ENCODE measurements around the gene MAPK8IP3.
A peak's percentile ranks its signal among the peaks of the same experiment; 100 is the strongest.

The MAPK8IP3 gene

GRCh38 chr16:1749152-1750117, 43.4 kb downstream of the MAPK8IP3 start:
- DNase-seq, result no peak
- H3K36me3 ChIP-seq (ENCODE audit: control insufficient read depth in 1 of 2, insufficient read depth in 2 of 2, low read depth in 1 of 2, low read length in 2 of 2), result peaks cover 73 to 82% of the 10 kb centered on the region in 2 experiments
- H4K91ac ChIP-seq (ENCODE audit: low read length), result no peak overlapping the region
- H3K23ac ChIP-seq (ENCODE audit: low read length in 2 of 2), result no peak overlapping the region
- H2BK5ac ChIP-seq (ENCODE audit: low read depth, low read length, poor library complexity, severe bottlenecking), result no peak overlapping the region
- no peaks in the 10 kb centered on the region for H3K9me3 ChIP-seq (ENCODE audit: control insufficient read depth, low read length)
- H3K14ac ChIP-seq (ENCODE audit: low read length in 2 of 2), result no peak overlapping the region
- no peak overlapping the region for H2BK12ac ChIP-seq (ENCODE audit: low read length in 2 of 2)
- no peak overlapping the region for H2BK120ac ChIP-seq (ENCODE audit: low read depth, low read length)
- H2AFZ ChIP-seq (ENCODE audit: low read depth, low read length), result no peak overlapping the region
- H3K4me2 ChIP-seq (ENCODE audit: low read length, poor library complexity, severe bottlenecking), result no peak overlapping the region
- WGBS, result 95% methylated on average over 26 of the region's 29 CpGs
- H2BK15ac ChIP-seq (ENCODE audit: low read depth, poor library complexity, severe bottlenecking), result no peak overlapping the region
- H3K4me3 ChIP-seq (ENCODE audit: insufficient read depth in 1 of 2, low read depth in 1 of 2, low read length in 2 of 2), result no peak overlapping the region
- peaks cover 35% of the 10 kb centered on the region for H3K79me1 ChIP-seq (replicated peaks; ENCODE audit: low read length, poor library complexity, severe bottlenecking)
- no peak overlapping the region for H3K18ac ChIP-seq (ENCODE audit: low read depth in 1 of 2, low read length in 2 of 2)
- H3K27ac ChIP-seq (ENCODE audit: low read length, poor library complexity, severe bottlenecking), result no peak overlapping the region
- no peak overlapping the region for H2AK5ac ChIP-seq (ENCODE audit: low read length, severe bottlenecking)
- no peaks in the 10 kb centered on the region for H3K27me3 ChIP-seq (ENCODE audit: control insufficient read depth in 1 of 2, insufficient read depth in 1 of 2, low read length in 2 of 2)
- H3K4ac ChIP-seq (ENCODE audit: low read depth in 1 of 2, low read length in 2 of 2), result no peak overlapping the region
- no peak overlapping the region for H4K8ac ChIP-seq (ENCODE audit: low read length)
- peak overlapping the region; percentile 2 for H3K9ac ChIP-seq (ENCODE audit: low read length)
- H3K4me1 ChIP-seq (ENCODE audit: control insufficient read depth, insufficient read depth, low read depth, low read length), result peaks cover 22% of the 10 kb centered on the region

DNA sequence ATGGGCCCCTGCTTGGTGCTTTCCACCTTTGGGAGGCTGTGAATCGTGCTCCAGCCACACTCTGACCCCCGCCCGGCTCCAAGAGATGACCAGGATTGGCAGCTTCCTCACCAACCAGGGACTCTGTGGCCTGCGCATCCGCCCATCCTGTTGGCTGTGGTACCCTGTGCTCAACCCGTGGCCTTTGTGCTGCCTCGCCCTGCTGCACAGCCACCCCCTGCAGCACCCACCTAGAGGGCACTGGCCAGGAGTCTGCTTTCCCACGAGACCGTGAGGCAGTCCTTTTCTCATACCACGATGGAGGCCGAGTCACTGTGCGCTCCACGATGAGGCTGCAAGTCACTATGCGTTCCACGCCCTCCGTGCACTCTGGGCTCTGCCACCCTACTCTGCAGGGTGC, 46.0 kb downstream of the MAPK8IP3 start:
- H3K79me1 ChIP-seq (replicated peaks; ENCODE audit: low read length, poor library complexity, severe bottlenecking), result peaks cover 43% of the 10 kb centered on the region
- H4K8ac ChIP-seq (ENCODE audit: low read length), result no peak overlapping the region
- H3K4ac ChIP-seq (ENCODE audit: low read depth in 1 of 2, low read length in 2 of 2), result no peak overlapping the region
- no peak overlapping the region for H2BK5ac ChIP-seq (ENCODE audit: low read depth, low read length, poor library complexity, severe bottlenecking)
- no peak overlapping the region for H3K4me3 ChIP-seq (ENCODE audit: insufficient read depth in 1 of 2, low read depth in 1 of 2, low read length in 2 of 2)
- H3K23ac ChIP-seq (ENCODE audit: low read length in 2 of 2), result no peak overlapping the region
- H4K91ac ChIP-seq (ENCODE audit: low read length), result no peak overlapping the region
- WGBS, result 97% methylated on average over 16 of the region's 16 CpGs
- no peak overlapping the region for H2AK5ac ChIP-seq (ENCODE audit: low read length, severe bottlenecking)
- no peak overlapping the region for H2AFZ ChIP-seq (ENCODE audit: low read depth, low read length)
- no peak overlapping the region for H3K14ac ChIP-seq (ENCODE audit: low read length in 2 of 2)
- no peak overlapping the region for H3K18ac ChIP-seq (ENCODE audit: low read depth in 1 of 2, low read length in 2 of 2)
- DNase-seq, result no peak
- H2BK120ac ChIP-seq (ENCODE audit: low read depth, low read length), result no peak overlapping the region
- no peak overlapping the region for H3K27ac ChIP-seq (ENCODE audit: low read length, poor library complexity, severe bottlenecking)
- H3K9ac ChIP-seq (ENCODE audit: low read length), result no peak overlapping the region
- no peaks in the 10 kb centered on the region for H3K27me3 ChIP-seq (ENCODE audit: control insufficient read depth in 1 of 2, insufficient read depth in 1 of 2, low read length in 2 of 2)
- no peaks in the 10 kb centered on the region for H3K9me3 ChIP-seq (ENCODE audit: control insufficient read depth, low read length)
- H3K4me2 ChIP-seq (ENCODE audit: low read length, poor library complexity, severe bottlenecking), result no peak overlapping the region
- H2BK15ac ChIP-seq (ENCODE audit: low read depth, poor library complexity, severe bottlenecking), result no peak overlapping the region
- peaks cover 73 to 83% of the 10 kb centered on the region in 2 experiments for H3K36me3 ChIP-seq (ENCODE audit: control insufficient read depth in 1 of 2, insufficient read depth in 2 of 2, low read depth in 1 of 2, low read length in 2 of 2)
- peaks cover 4% of the 10 kb centered on the region for H3K4me1 ChIP-seq (ENCODE audit: control insufficient read depth, insufficient read depth, low read depth, low read length)
- no peak overlapping the region for H2BK12ac ChIP-seq (ENCODE audit: low read length in 2 of 2)

GRCh38 chr16:1752853-1753252, 46.9 kb downstream of the MAPK8IP3 start:
- WGBS, result 98% methylated on average over 14 of the region's 14 CpGs
- H3K4me1 ChIP-seq (ENCODE audit: control insufficient read depth, insufficient read depth, low read depth, low read length), result no peaks in the 10 kb centered on the region
- no peaks in the 10 kb centered on the region for H3K27me3 ChIP-seq (ENCODE audit: control insufficient read depth in 1 of 2, insufficient read depth in 1 of 2, low read length in 2 of 2)
- no peak overlapping the region for H2BK15ac ChIP-seq (ENCODE audit: low read depth, poor library complexity, severe bottlenecking)
- H3K27ac ChIP-seq (ENCODE audit: low read length, poor library complexity, severe bottlenecking), result no peak overlapping the region
- H2BK5ac ChIP-seq (ENCODE audit: low read depth, low read length, poor library complexity, severe bottlenecking), result no peak overlapping the region
- no peak overlapping the region for H3K4me3 ChIP-seq (ENCODE audit: insufficient read depth in 1 of 2, low read depth in 1 of 2, low read length in 2 of 2)
- no peak overlapping the region for H3K14ac ChIP-seq (ENCODE audit: low read length in 2 of 2)
- H3K79me1 ChIP-seq (replicated peaks; ENCODE audit: low read length, poor library complexity, severe bottlenecking), result peaks cover 45% of the 10 kb centered on the region
- no peak overlapping the region for H4K8ac ChIP-seq (ENCODE audit: low read length)
- H2AK5ac ChIP-seq (ENCODE audit: low read length, severe bottlenecking), result no peak overlapping the region
- DNase-seq, result no peak
- no peak overlapping the region for H2AFZ ChIP-seq (ENCODE audit: low read depth, low read length)
- no peak overlapping the region for H2BK12ac ChIP-seq (ENCODE audit: low read length in 2 of 2)
- no peak overlapping the region for H3K4me2 ChIP-seq (ENCODE audit: low read length, poor library complexity, severe bottlenecking)
- H4K91ac ChIP-seq (ENCODE audit: low read length), result no peak overlapping the region
- H3K18ac ChIP-seq (ENCODE audit: low read depth in 1 of 2, low read length in 2 of 2), result no peak overlapping the region
- no peak overlapping the region for H3K23ac ChIP-seq (ENCODE audit: low read length in 2 of 2)
- H3K9ac ChIP-seq (ENCODE audit: low read length), result no peak overlapping the region
- peaks cover 70 to 75% of the 10 kb centered on the region in 2 experiments for H3K36me3 ChIP-seq (ENCODE audit: control insufficient read depth in 1 of 2, insufficient read depth in 2 of 2, low read depth in 1 of 2, low read length in 2 of 2)
- no peak overlapping the region for H3K4ac ChIP-seq (ENCODE audit: low read depth in 1 of 2, low read length in 2 of 2)
- H2BK120ac ChIP-seq (ENCODE audit: low read depth, low read length), result no peak overlapping the region
- no peaks in the 10 kb centered on the region for H3K9me3 ChIP-seq (ENCODE audit: control insufficient read depth, low read length)

DNA sequence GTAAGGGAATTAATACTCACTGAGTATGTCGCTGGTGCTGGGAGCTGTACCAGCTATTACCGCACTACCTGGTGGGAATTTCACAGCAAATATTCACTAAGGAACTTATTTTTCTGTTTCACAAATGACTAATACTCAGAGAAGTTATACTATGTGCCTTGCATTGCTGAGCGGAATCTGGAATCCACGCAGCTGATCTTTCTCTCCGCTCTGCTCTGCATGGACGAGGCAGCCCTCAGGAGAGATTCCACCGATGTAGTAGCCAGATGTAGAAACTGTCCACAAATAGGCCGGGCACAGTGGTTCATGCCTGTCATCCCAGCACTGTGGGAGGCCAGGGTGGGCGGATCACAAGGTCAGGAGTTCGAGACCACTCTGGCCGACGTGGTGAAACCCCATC, 48.2 kb downstream of the MAPK8IP3 start:
- Histone ChIP-seq H2AFZ (ENCODE audit: low read depth, low read length) (no peak overlapping the region), H3K4me2 (ENCODE audit: low read length, poor library complexity, severe bottlenecking) (no peak overlapping the region), H3K9me3 (ENCODE audit: control insufficient read depth, low read length) (no peaks in the 10 kb centered on the region), H4K91ac (ENCODE audit: low read length) (no peak overlapping the region), H3K18ac (ENCODE audit: low read depth in 1 of 2, low read length in 2 of 2) (no peak overlapping the region), H3K79me1 (replicated peaks; ENCODE audit: low read length, poor library complexity, severe bottlenecking) (peaks cover 42% of the 10 kb centered on the region), H2AK5ac (ENCODE audit: low read length, severe bottlenecking) (no peak overlapping the region), H4K8ac (ENCODE audit: low read length) (no peak overlapping the region), H3K9ac (ENCODE audit: low read length) (no peak overlapping the region), H3K23ac (ENCODE audit: low read length in 2 of 2) (no peak overlapping the region), H3K4me1 (ENCODE audit: control insufficient read depth, insufficient read depth, low read depth, low read length) (no peaks in the 10 kb centered on the region), H3K27ac (ENCODE audit: low read length, poor library complexity, severe bottlenecking) (no peak overlapping the region), H2BK12ac (ENCODE audit: low read length in 2 of 2) (no peak overlapping the region), H3K36me3 (ENCODE audit: control insufficient read depth in 1 of 2, insufficient read depth in 2 of 2, low read depth in 1 of 2, low read length in 2 of 2) (peaks cover 70 to 72% of the 10 kb centered on the region in 2 experiments), H2BK5ac (ENCODE audit: low read depth, low read length, poor library complexity, severe bottlenecking) (no peak overlapping the region), H3K4me3 (ENCODE audit: insufficient read depth in 1 of 2, low read depth in 1 of 2, low read length in 2 of 2) (no peak overlapping the region), H2BK120ac (ENCODE audit: low read depth, low read length) (no peak overlapping the region), H3K14ac (ENCODE audit: low read length in 2 of 2) (no peak overlapping the region), H2BK15ac (ENCODE audit: low read depth, poor library complexity, severe bottlenecking) (no peak overlapping the region), H3K4ac (ENCODE audit: low read depth in 1 of 2, low read length in 2 of 2) (no peak overlapping the region), H3K27me3 (ENCODE audit: control insufficient read depth in 1 of 2, insufficient read depth in 1 of 2, low read length in 2 of 2) (no peaks in the 10 kb centered on the region)
- DNase-seq, result no peak
- 99% methylated on average over 12 of the region's 12 CpGs for WGBS

Data from mesenchymal stem cell (in vitro differentiated cells and primary cell).